ENCODE measurements around the gene MPG. TPM values are rescaled to one million over a fixed set of nuclear protein-coding genes. Genes with fewer than 3 reads are reported as not detected.

The MPG gene
- total and polyA plus RNA-seq, 10 of the 15 experiments (the other 5 are each of a cell fraction or from before 2014, with no cell fraction given), result 0.32 to 193 (median 55.7) TPM

DNA sequence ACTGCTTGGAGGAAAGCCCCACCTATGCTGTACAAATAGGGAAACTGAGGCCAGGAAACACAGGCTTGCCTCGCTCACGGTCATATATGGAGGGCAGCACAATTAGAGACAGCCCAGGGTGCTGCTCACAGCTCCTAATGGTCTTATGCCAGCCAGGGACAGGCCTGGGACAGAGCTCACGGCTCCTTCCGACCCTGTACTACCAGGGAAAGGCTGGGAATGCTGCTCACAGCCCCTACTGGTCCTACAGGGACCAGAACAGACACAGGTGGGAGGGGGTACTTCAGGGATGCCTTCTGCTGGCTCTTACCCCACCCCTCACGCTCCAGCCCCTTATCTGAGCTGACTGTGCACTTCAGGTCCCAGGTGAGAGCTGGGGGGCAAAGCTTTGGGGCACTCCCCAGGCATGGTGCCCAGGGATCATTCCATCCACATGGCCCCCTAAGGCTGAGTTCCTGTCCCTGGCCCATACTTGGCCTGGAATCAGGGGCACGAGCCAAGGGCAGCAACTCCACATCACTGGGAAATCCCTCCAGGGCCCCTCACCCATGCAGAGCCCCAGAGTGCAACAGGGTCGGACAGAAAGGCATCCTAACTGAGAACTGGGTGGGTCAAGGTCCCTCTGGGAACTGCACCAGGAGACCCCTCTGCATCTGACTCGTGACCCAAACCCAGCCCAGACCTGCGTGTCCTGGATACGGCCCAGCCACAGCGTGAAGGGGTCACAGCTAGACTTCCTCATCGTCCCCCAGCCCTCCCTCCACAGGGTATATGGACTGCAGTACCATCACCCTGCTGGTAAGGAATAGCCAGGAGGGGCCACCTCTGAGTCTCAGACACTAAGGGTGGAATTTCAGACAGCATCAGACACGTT is 11.5 kb upstream of the MPG start:
- H3K27me3 ChIP-seq (replicated peaks in 1 of 2; ENCODE audit: control insufficient read depth in 2 of 2, insufficient read depth in 2 of 2, low read length in 1 of 2), result peaks cover 0 to 4% of the 10 kb centered on the region in 2 experiments; a peak in 3 of 4 replicates
- no peak overlapping the region for H3K4me3 ChIP-seq
- in situ Hi-C loops (cut with MboI) (no loop called here), intact Hi-C loops (cut with micrococcal nuclease; ENCODE audit: unreplicated experiment) (no loop called here)
- H3K9ac ChIP-seq (ENCODE audit: control insufficient read depth, insufficient read depth, low read length), result no peak overlapping the region
- H3K79me2 ChIP-seq (ENCODE audit: control insufficient read depth, insufficient read depth, low read length), result no peaks in the 10 kb centered on the region
- no peaks in the 10 kb centered on the region for H3K4me1 ChIP-seq (ENCODE audit: control insufficient read depth, insufficient read depth, low read length)
- no peaks in the 10 kb centered on the region for H4K20me1 ChIP-seq (ENCODE audit: control insufficient read depth, insufficient read depth)
- ATAC-seq, result no peak
- H3K27ac ChIP-seq (ENCODE audit: control insufficient read depth, insufficient read depth), result no peak overlapping the region
- H2AFZ ChIP-seq (ENCODE audit: control insufficient read depth, low read depth, low read length), result no peak overlapping the region
- RAD21 ChIA-PET (ENCODE audit: unreplicated experiment), result interaction anchor here (1.0 to 6.5 kb wide), 10 partner anchors 9 to 295 kb away, joined by 3 to 132 read pairs (median 6); partner anchors contain the start of genes POLR3K and SNRNP25
- SMC1A ChIA-PET (ENCODE audit: uncharacterized antibody, unreplicated experiment), result interaction anchor here (0.6 to 6.4 kb wide), 13 partner anchors 11 to 173 kb away, joined by 3 to 77 read pairs (median 5); partner anchors contain the start of gene MPG
- BruUV-seq (replicated peaks), result no TSS peak
- no peaks in the 10 kb centered on the region for H3K9me3 ChIP-seq (replicated peaks; ENCODE audit: control insufficient read depth, insufficient read depth, low read length)
- no peak for FAIRE-seq
- H3K4me2 ChIP-seq (ENCODE audit: control insufficient read depth, insufficient read depth), result no peak overlapping the region
- TF ChIP-seq SUZ12 (IDR thresholded peaks at IDR 0.05; ENCODE audit: unreplicated experiment), result no peak
- TF ChIP-seq, protein P1, sequence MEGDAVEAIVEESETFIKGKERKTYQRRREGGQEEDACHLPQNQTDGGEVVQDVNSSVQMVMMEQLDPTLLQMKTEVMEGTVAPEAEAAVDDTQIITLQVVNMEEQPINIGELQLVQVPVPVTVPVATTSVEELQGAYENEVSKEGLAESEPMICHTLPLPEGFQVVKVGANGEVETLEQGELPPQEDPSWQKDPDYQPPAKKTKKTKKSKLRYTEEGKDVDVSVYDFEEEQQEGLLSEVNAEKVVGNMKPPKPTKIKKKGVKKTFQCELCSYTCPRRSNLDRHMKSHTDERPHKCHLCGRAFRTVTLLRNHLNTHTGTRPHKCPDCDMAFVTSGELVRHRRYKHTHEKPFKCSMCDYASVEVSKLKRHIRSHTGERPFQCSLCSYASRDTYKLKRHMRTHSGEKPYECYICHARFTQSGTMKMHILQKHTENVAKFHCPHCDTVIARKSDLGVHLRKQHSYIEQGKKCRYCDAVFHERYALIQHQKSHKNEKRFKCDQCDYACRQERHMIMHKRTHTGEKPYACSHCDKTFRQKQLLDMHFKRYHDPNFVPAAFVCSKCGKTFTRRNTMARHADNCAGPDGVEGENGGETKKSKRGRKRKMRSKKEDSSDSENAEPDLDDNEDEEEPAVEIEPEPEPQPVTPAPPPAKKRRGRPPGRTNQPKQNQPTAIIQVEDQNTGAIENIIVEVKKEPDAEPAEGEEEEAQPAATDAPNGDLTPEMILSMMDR (IDR thresholded peaks at IDR 0.05 in 2 of 3, conservative IDR thresholded peaks at IDR 0.05 in 1 of 3; ENCODE audit: control insufficient read depth in 2 of 3, extremely low read depth in 1 of 3, insufficient read depth in 1 of 3, low read depth in 3 of 3, low read length in 3 of 3), result no peak
- TF ChIP-seq BCL11A (IDR thresholded peaks at IDR 0.05; ENCODE audit: low read depth, low read length), result no peak
- TF ChIP-seq SRF (IDR thresholded peaks at IDR 0.05; ENCODE audit: low read depth in 2 of 2, low read length in 2 of 2), result no peak
- TF ChIP-seq WRNIP1 (IDR thresholded peaks at IDR 0.05; ENCODE audit: borderline replicate concordance, low read depth, low read length), result no peak
- no peaks in the 10 kb centered on the region for H3K36me3 ChIP-seq (ENCODE audit: control insufficient read depth in 2 of 2, insufficient read depth in 2 of 2, low read length in 1 of 2)
- POLR2A ChIA-PET, result interaction anchor here (0.6 to 2.7 kb wide), 4 partner anchors 17 to 40 kb away, joined by 3 to 18 read pairs (median 4); no protein-coding TSS in a partner anchor
- no peak for DNase-seq (ENCODE audit: low read depth, low spot score)
- CTCF ChIA-PET, result interaction anchor here (0.8 to 14.2 kb wide), 17 partner anchors 8 to 296 kb away, joined by 3 to 319 read pairs (median 7); partner anchors contain the start of genes MPG, POLR3K and SNRNP25
- WGBS (ENCODE audit: insufficient coverage, insufficient replicate concordance, low lambda C conversion rate, missing lambda C conversion rate), result 31% methylated on average over 13 of the region's 13 CpGs

Data from GM12878 (cell line).